EH (cell line): ENCODE measurements around the gene PTPRO.

ENCODE experiments used
- DNase-seq: peaks from one replicate; pipeline ENCODE4 v3.0.0-alpha.2; 2015; ENCODE audit warnings: low read depth

Gene PTPRO

GRCh38 chr12:15350643-15351042 lies 28.3 kb downstream of the PTPRO start:
- no peak for DNase-seq

DNA sequence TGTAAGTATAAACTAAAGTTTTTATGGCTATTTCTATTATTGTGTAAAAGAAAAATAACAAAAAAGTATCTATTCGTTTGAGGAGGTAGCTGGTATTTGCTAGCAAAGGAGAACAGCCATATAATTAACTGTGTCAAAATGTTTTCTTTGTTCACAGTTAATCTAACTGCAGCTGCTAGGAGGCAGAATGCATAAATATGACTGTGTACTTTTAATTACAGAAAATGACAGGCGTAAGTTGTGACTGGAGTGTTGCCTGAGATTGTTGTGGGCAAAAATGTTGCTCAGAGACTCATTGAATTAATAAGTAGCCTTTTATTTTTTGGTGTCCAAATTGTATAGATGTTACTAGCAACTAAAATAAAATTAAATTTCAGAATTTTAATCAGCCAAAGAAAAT lies 33.5 kb downstream of the PTPRO start:
- DNase-seq: no peak

DNA sequence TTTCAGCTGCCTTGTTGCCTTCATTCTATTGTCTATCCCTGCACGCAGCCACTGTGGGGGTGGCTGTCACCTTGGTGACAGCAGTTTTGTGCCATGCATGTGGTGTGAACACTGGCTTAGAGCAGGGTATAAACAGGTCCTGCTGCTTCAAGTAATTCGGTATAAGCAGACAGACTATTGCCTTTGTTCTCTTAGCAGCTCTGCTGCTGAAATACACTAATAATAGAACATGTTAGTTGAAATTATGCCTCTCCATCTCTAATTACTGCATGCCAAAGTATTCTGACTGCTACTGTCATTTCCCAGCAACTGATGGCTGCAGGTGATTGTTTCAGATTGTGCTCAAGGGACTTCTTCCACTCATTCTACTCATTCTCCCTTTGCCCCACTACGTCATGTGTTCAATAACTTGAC lies 34.6 kb downstream of the PTPRO start:
- no peak for DNase-seq

GRCh38 chr12:15364221-15365160 lies 42.2 kb downstream of the PTPRO start:
- DNase-seq: no peak

- no peak for DNase-seq
These were observed 46.5 kb downstream of the PTPRO start for GRCh38 chr12:15368812-15369211.

DNA sequence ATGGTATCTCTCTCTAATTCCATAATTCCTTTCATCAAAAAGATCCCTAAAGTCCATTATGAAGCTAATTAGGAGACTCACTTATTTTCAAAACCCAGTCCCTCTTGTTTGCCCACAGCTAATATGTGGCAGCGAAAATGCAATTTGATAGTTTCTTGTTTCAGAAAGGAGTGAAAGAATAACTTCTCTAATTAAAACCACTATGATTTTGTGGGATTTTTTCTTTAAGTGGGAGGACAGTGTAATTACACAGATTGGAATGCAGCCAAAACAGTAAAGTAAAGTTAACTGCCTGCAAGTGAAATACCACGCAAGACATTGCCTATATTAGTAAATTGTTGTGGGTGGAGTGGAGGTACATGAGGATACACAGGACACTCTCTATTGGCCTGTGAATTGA lies 50.0 kb downstream of the PTPRO start:
- no peak for DNase-seq

DNA sequence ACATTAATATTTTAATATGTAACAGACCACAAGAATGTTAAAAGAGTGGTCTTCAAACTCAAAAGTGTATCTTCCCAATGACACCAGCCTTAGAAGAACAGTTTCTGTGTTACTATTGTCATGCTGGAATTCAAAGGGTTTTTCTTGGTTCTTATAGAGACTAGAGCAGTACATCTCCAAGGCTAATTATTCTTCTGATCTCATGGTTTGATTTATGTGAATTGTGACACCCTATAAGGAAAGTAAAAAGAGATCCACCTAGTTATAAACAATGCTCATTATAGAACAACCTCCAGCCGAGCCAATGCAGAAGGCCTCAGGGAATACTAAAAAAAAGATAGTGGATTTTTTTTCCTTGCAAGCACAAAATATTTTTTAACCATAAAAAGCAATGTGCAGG lies 65.5 kb downstream of the PTPRO start:
- no peak for DNase-seq

GRCh38 chr12:15389561-15389960 lies 67.3 kb downstream of the PTPRO start:
- no peak for DNase-seq

GRCh38 chr12:15393037-15393436 lies 70.7 kb downstream of the PTPRO start:
- DNase-seq: no peak

DNA sequence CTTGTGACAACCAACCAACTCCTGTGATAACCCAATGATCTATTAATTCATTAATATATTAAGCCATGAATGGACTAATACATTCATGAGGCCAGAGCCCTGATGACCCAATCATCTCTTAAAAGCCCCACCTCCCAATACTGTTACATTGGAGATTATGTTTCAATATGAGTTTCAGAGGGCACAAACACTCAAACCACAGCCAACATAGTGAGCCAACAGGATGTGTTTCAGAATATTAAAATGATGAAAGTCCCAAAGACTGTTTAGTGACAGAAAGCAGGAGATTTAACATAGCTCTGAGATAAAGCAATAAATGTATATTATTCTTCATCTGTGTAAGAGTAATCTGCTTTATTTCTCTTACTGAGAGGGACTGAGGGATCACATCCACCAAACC lies 71.7 kb downstream of the PTPRO start:
- DNase-seq: no peak

- DNase-seq: peak; percentile 47
These were observed 82.2 kb downstream of the PTPRO start for GRCh38 chr12:15404485-15404884.

GRCh38 chr12:15405606-15406005 lies 83.3 kb downstream of the PTPRO start:
- DNase-seq: no peak

DNA sequence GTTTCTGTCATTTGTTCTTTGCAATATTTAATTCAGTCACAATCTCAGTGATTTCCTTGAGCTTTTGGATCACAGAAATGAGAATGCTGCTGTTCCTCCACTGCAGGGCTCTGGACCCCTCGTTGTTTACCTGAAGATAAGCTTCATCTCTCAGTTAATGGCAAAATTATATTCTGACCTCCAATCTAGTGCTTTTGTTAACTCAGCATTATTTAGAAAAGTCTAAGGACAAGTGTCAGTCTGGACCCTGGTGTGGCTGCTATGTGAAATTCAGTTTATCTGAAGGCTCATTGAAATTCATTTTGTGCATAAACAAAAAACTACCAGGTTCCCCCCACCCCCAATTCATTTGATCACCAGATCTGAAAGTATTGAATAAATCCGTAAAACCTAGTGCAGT lies 84.7 kb downstream of the PTPRO start:
- no peak for DNase-seq

- DNase-seq: peak; percentile 2
These were observed 89.5 kb downstream of the PTPRO start for GRCh38 chr12:15411842-15412241.

DNA sequence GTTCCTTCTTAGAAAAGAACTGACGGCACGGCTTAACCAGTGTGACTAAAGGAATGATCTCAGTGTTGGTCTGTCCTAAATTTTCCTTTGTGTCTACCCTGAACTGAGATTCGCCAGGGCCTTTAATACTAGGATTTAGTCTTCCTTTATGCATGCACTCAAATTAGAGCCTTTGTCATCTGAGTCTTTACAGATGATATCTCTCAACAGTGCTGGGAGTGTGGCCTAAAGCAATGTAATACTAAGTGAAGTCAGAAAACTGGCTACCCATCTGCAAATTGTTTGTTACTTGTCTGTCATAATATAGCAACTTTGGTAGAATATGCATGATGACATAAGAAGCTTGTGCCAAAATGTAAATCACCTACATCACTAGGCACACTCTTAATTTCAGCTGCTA lies 95.4 kb downstream of the PTPRO start:
- no peak for DNase-seq

- peak; percentile 16 for DNase-seq
These were observed 101.3 kb downstream of the PTPRO start for GRCh38 chr12:15423629-15424028.

GRCh38 chr12:15427913-15428312 lies 105.6 kb downstream of the PTPRO start:
- DNase-seq: no peak

DNA sequence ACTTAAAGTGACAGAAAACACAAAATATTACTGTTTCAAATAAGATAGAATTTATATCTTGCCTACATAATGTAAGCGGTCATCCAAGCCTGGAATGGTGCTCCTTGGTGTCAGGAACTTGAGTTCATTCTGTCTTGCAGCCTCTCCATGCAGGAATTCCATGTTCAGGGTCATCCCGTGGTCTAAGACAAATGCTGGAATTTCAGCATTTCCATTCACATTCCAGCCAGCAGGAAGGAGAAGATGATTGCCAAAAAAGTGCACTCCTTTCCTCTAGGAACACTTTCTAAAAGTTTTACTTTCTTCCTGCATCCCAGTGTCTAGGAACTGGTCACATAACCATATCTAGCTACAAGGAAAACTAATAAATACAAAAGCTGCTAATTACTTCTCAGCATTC lies 106.3 kb downstream of the PTPRO start:
- DNase-seq: peak; percentile 4

DNA sequence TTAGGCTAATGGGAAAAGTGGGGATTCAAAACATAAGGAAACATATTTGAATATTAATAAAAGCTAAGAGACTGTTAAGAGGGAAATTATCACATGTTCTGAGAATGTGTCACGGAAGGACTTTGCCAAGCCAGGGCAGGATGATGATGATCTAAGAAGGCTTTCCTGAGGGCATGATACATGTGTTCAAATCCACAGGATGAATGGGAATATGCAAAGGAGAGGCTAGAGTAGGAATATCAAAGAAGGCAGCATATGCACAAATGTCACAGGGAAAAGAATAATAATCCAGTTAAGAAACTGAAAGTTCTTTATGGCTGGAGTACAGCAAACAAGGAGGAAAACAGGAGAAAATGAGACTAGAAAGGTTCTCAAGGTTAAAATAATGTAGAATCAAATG lies 107.0 kb downstream of the PTPRO start:
- no peak for DNase-seq

- DNase-seq: no peak
These were observed 113.3 kb downstream of the PTPRO start for GRCh38 chr12:15435597-15435996.

- DNase-seq: no peak
These were observed 117.2 kb downstream of the PTPRO start for GRCh38 chr12:15439459-15439858.

DNA sequence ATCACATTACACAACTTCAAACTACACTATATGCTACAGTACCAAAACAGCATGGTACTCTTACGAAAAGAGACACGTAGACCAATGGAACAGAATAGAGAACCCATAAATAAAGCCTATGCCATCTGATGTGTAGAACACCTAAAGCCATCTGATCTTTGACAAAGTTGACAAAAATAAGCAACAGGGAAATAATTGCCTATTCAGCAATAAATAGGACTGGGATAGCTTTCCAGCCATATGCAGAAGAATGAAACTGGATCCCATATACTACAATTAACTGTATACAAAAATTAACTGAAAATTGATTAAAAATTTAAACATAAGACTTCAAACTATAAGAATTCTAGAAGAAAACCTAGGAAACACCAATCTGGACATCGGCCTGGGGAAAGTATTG lies 120.7 kb downstream of the PTPRO start:
- DNase-seq: no peak

DNA sequence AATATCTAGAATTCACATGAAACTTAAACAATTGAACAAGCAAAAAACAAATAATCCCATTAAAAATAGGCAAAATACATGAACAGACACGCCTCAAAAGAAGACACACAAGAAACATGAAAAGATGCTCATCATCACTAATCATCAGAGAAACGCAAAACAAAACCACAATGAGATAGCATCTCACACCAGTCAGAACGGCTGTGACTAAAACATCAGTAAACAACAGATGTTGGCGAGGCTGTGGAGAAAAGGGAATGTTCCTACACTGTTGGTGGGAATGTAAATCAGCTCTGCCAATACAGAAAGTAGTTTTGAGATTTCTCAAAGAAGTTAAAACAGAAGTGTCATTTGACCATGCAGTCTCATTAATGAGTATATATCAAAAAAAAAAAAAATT lies 121.3 kb downstream of the PTPRO start:
- no peak for DNase-seq

DNA sequence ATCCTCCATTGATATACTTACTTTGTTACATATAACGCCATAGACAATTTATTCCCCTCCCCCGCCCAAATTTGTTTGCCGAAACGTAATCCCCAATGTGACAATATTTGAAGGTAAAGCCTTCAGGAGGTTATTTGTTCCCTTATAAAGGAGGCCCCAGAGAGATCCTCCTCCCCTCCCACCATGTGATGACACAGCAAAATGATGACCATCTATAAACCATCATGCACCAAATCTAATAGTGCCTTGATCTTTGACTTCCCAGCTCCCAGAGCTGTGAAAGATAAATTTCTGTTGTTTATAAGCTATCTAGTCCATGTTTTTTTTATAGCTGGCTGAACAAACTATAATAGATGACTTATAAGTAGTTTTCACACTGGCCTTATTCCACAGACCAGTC lies 122.2 kb downstream of the PTPRO start:
- DNase-seq: no peak
